DND-41 (cell line): ENCODE results near the gene NOL7.

Experiments
- ATAC-seq: fragments of 200-7000 bp; cut with Tn5 transposase; 3 replicates; pipeline ENCODE4 v1.9.1; 2021; ENCODE audit warnings: low read depth; ENCODE audit not compliant: insufficient read depth
- DNase-seq: peaks from one replicate; pipeline ENCODE4 v3.0.0-alpha.2; 2020
- H2AFZ ChIP-seq: 2 replicates; pipeline ENCODE4 v1.6.0; 2012; ENCODE audit warnings: low read depth, low read length
- H3K27ac ChIP-seq: 2 replicates; pipeline ENCODE4 v1.5.1; 2012; ENCODE audit warnings: low read length, inconsistent platforms
- H3K27me3 ChIP-seq: fragments of 200-600 bp; sonication (generic); 2 replicates; pipeline ENCODE4 v1.6.0; 2012; ENCODE audit warnings: low read length, mild to moderate bottlenecking, inconsistent platforms; ENCODE audit not compliant: insufficient read depth, poor library complexity
- H3K36me3 ChIP-seq: 2 replicates; pipeline ENCODE4 v1.5.1; 2012; ENCODE audit warnings: low read length, inconsistent platforms; ENCODE audit not compliant: insufficient read depth
- H3K4me1 ChIP-seq: 2 replicates; pipeline ENCODE4 v1.5.1; 2012; ENCODE audit warnings: mild to moderate bottlenecking, low read length; ENCODE audit not compliant: insufficient read depth
- H3K4me2 ChIP-seq: 2 replicates; pipeline ENCODE4 v1.6.0; 2012; ENCODE audit warnings: mild to moderate bottlenecking, moderate library complexity, low read length, inconsistent platforms; ENCODE audit not compliant: insufficient read depth
- H3K4me3 ChIP-seq, 2 experiments: fragments of 200-600 bp in 1 of 2; shearing (Covaris generic) in 1 of 2; 2 replicates each; pipeline ENCODE4 v1.5.1; 2012 to 2016; ENCODE audit warnings: inconsistent platforms in 2 of 2, low read length in 2 of 2, mild to moderate bottlenecking in 2 of 2, low read depth in 1 of 2, moderate library complexity in 1 of 2
- H3K79me2 ChIP-seq: 2 replicates; pipeline ENCODE4 v1.6.0; 2012; ENCODE audit warnings: low read length, inconsistent platforms; ENCODE audit not compliant: insufficient read depth
- H3K9ac ChIP-seq: 2 replicates; pipeline ENCODE4 v1.6.0; 2012; ENCODE audit warnings: low read depth, mild to moderate bottlenecking, inconsistent platforms, low read length, moderate library complexity
- H3K9me3 ChIP-seq: 2 replicates; pipeline ENCODE4 v1.5.1; 2012; ENCODE audit warnings: low read length, moderate library complexity, mild to moderate bottlenecking, inconsistent platforms; ENCODE audit not compliant: insufficient read depth, severe bottlenecking
- H4K20me1 ChIP-seq: 2 replicates; pipeline ENCODE4 v1.6.0; 2012; ENCODE audit warnings: low read length; ENCODE audit not compliant: insufficient read depth
- EZH2 ChIP-seq: IDR thresholded peaks from 3 replicates; pipeline ENCODE4 v1.6.1; 2012; ENCODE audit warnings: borderline replicate concordance, low read depth, mild to moderate bottlenecking, moderate library complexity, low read length, inconsistent platforms; ENCODE audit not compliant: severe bottlenecking
- TF ChIP-seq, protein P1 (sequence below): IDR thresholded peaks from 2 replicates; pipeline ENCODE4 v1.5.1; 2012; ENCODE audit warnings: borderline replicate concordance, low read length, moderate library complexity, mild to moderate bottlenecking; ENCODE audit not compliant: poor library complexity, severe bottlenecking; ENCODE audit errors: extremely low read depth

The NOL7 gene

DNA sequence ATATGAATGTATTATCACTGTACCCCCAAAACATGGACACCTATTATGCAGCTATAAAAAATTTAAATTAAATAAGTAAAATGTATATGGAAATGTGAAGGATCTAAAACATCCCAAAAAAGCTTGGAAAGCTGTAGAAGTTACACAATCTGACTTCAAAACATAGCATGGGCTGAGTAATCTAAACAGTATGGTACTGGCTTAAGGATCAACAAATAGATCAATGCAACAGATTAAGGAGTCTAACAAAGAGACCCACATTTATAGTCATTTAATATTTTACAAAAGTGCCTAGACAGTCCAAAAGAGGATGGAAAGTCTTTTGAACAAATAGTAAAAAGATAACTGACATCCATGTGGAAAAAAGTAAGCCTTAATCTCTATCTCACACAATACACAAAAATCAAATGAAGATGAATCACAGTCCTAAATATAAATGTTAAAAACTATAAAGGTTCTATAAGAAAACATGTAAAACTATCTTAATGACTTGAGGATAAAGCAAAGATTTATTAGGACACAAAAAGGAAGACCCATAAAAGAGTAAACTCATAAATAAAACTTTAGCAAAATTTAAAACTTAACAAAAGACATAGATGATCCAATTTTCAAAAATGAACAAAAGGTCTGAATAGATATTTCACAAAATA, 49.7 kb downstream of the NOL7 start:
- no peak for DNase-seq
- Histone ChIP-seq H4K20me1 (peaks cover 51% of the 10 kb centered on the region), H3K79me2 (peaks cover 100% of the 10 kb centered on the region), H3K4me2 (no peak overlapping the region), H3K4me1 (no peaks in the 10 kb centered on the region), H3K36me3 (no peaks in the 10 kb centered on the region), H3K9ac (no peak overlapping the region), H3K4me3 (no peak overlapping the region), H3K27ac (no peak overlapping the region), H3K27me3 (no peaks in the 10 kb centered on the region), H2AFZ (no peak overlapping the region), H3K9me3 (no peaks in the 10 kb centered on the region)
- no peak for ATAC-seq
- no peak for TF ChIP-seq EZH2
- TF ChIP-seq, protein P1, sequence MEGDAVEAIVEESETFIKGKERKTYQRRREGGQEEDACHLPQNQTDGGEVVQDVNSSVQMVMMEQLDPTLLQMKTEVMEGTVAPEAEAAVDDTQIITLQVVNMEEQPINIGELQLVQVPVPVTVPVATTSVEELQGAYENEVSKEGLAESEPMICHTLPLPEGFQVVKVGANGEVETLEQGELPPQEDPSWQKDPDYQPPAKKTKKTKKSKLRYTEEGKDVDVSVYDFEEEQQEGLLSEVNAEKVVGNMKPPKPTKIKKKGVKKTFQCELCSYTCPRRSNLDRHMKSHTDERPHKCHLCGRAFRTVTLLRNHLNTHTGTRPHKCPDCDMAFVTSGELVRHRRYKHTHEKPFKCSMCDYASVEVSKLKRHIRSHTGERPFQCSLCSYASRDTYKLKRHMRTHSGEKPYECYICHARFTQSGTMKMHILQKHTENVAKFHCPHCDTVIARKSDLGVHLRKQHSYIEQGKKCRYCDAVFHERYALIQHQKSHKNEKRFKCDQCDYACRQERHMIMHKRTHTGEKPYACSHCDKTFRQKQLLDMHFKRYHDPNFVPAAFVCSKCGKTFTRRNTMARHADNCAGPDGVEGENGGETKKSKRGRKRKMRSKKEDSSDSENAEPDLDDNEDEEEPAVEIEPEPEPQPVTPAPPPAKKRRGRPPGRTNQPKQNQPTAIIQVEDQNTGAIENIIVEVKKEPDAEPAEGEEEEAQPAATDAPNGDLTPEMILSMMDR = no peak

DNA sequence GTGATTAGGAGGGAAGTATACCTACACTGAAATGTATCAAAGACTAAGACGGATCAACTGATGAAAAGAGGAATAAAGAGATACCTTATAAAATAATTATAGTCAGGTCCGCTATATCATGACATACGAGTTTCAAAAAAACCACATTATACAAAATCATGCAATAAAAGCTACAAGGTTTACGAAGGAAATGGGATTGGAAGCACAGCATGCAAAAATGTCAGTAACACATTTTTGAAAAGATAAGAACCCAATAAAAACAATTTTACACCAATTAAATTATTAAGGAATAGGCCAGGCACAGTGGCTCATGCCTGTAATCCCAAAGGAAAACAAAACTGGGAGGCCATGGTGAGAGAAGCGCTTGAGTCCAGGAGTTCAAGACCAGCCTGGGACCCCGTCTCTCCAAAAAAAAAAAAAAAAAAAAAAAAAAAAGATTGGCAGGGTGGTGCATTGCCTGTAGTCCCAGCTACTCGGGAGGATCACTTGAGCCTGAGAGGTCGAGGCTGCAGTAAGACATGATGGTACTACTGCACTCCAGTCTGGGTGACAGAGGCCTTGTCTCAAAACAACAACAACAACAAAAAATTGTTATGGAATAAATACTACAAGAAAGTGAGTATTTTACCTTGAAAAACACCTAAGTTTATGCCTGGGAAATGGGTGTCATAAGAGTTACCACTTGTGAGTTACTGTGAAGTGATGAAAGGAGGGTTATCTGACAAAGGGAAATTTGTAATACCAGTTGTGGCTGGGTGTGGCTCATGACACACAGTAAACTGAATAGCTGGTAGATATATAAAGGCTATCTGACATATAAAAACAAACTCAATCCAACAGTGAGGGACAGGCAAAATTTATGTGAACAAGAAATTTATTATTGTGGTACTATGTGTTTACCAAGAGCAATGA, 51.3 kb downstream of the NOL7 start:
- H3K4me1 ChIP-seq = no peaks in the 10 kb centered on the region
- no peak overlapping the region for H3K4me3 ChIP-seq
- no peak for ATAC-seq

DNA sequence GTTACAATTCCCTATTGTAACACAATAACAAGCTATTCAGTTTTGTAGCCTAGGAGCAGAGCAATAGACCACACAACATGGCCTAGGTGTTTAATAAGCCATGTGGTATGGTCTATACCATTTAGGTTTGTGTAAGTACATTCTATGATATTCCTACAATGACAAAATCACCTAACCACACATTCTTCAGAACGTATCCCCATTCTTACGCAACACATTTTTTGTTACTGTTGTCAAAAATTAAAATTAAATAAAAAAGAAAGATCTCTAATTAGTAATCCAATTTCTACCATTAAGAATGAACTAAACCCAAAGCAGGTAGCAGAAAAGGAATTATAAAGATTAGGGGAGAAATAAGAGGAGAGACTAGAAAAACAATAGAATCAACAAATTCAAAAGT, 52.5 kb downstream of the NOL7 start:
- no peak overlapping the region for H2AFZ ChIP-seq
- H4K20me1 ChIP-seq = peaks cover 33% of the 10 kb centered on the region
- peaks cover 99% of the 10 kb centered on the region for H3K79me2 ChIP-seq
- no peaks in the 10 kb centered on the region for H3K27me3 ChIP-seq
- TF ChIP-seq, protein P1 = no peak
- no peak for TF ChIP-seq EZH2
- no peak overlapping the region for H3K4me2 ChIP-seq
- H3K4me3 ChIP-seq = no peak overlapping the region
- DNase-seq = no peak
- no peak overlapping the region for H3K9ac ChIP-seq
- ATAC-seq = no peak
- no peaks in the 10 kb centered on the region for H3K4me1 ChIP-seq
- peaks cover 3% of the 10 kb centered on the region for H3K9me3 ChIP-seq
- peaks cover 7% of the 10 kb centered on the region for H3K36me3 ChIP-seq
- H3K27ac ChIP-seq = no peak overlapping the region

More for the DNA sequence above, 51.3 kb downstream of the NOL7 start:
- no peak overlapping the region for H3K9ac ChIP-seq
- H3K36me3 ChIP-seq = peaks cover 7% of the 10 kb centered on the region
- H3K27me3 ChIP-seq = no peaks in the 10 kb centered on the region
- peaks cover 99% of the 10 kb centered on the region for H3K79me2 ChIP-seq
- DNase-seq = no peak
- peaks cover 41% of the 10 kb centered on the region for H4K20me1 ChIP-seq
- TF ChIP-seq EZH2 = no peak
- TF ChIP-seq, protein P1 = no peak
- peaks cover 2% of the 10 kb centered on the region for H3K9me3 ChIP-seq
- no peak overlapping the region for H3K27ac ChIP-seq
- no peak overlapping the region for H2AFZ ChIP-seq
- H3K4me2 ChIP-seq = no peak overlapping the region
